Measurements from ENCODE around the gene ABHD17C. TPM values are rescaled to one million over a fixed set of nuclear protein-coding genes. Genes with fewer than 3 reads are reported as not detected.

ABHD17C gene
- total RNA-seq, 1 donor from 2014 or later, result 15.7 TPM

Small RNAs within 50 kb of the gene (small RNA-seq; reads per million reads assigned to genes)
- gene RNU6-380P (ENCODE audit: low replicate concordance), result not detected

Other genes with a start within 250 kb of the ABHD17C start
- gene CEMIP, start 84.1 kb downstream of the ABHD17C start, total RNA-seq, result 3.9 TPM

Data from temporal lobe (tissue), 2 donors.